ENCODE data around the gene MYO18B.

Gene MYO18B

GRCh38 chr22:26053737-26054316 is 311.8 kb downstream of the MYO18B start:
- DNase-seq (ENCODE audit: low read depth): no peak

- DNase-seq (ENCODE audit: low read depth): no peak
These were observed 313.0 kb downstream of the MYO18B start for GRCh38 chr22:26054841-26055605.

- no peak for DNase-seq (ENCODE audit: low read depth)
These were observed 313.7 kb downstream of the MYO18B start for GRCh38 chr22:26055693-26056092.

GRCh38 chr22:26056455-26057200 is 314.6 kb downstream of the MYO18B start:
- DNase-seq (ENCODE audit: low read depth): no peak

GRCh38 chr22:26057731-26058130 is 315.7 kb downstream of the MYO18B start:
- DNase-seq (ENCODE audit: low read depth): no peak

GRCh38 chr22:26064048-26064447 is 322.1 kb downstream of the MYO18B start:
- no peak for DNase-seq (ENCODE audit: low read depth)

- DNase-seq (ENCODE audit: low read depth): no peak
These were observed 323.9 kb downstream of the MYO18B start for GRCh38 chr22:26065847-26066246.

GRCh38 chr22:26066534-26066933 is 324.5 kb downstream of the MYO18B start:
- DNase-seq (ENCODE audit: low read depth): no peak

GRCh38 chr22:26068571-26068970 is 326.6 kb downstream of the MYO18B start:
- DNase-seq (ENCODE audit: low read depth): no peak

- no peak for DNase-seq (ENCODE audit: low read depth)
These were observed 330.6 kb downstream of the MYO18B start for GRCh38 chr22:26072621-26073020.

GRCh38 chr22:26075251-26075650 is 333.3 kb downstream of the MYO18B start:
- no peak for DNase-seq (ENCODE audit: low read depth)

- DNase-seq (ENCODE audit: low read depth): no peak
These were observed 337.0 kb downstream of the MYO18B start for GRCh38 chr22:26079009-26079408.

Data from amniotic epithelial cell (primary cell).